CD4-positive, CD25-positive, alpha-beta regulatory T cell (primary cell): ENCODE results near the gene EPS8. TPM values are rescaled to one million over a fixed set of nuclear protein-coding genes. Genes with fewer than 3 reads are reported as not detected.

Experiments
- ATAC-seq, 2 donors: fragments of 150-1000 bp; cut with Tn5 transposase; one replicate each; pipeline ENCODE4 v1.10.0; 2021; ENCODE audit warnings: low read depth in 2 of 2, moderate number of reproducible peaks in 2 of 2, moderate library complexity in 1 of 2
- DNase-seq, 3 donors: peaks; one replicate each; pipeline versions ENCODE4 v3.0.0 to v3.0.0-alpha.2; 2012 to 2022; ENCODE audit warnings: mixed read lengths in 1 of 3
- H3K27ac ChIP-seq: one replicate; pipeline ENCODE4 v1.7.0; 2013; ENCODE audit warnings: mild to moderate bottlenecking, low read length; ENCODE audit not compliant: insufficient read depth, poor library complexity, severe bottlenecking
- H3K27me3 ChIP-seq: one replicate; pipeline ENCODE4 v1.7.0; 2013; ENCODE audit warnings: low read length; ENCODE audit not compliant: control insufficient read depth, insufficient read depth
- H3K36me3 ChIP-seq: one replicate; pipeline ENCODE4 v1.7.0; 2013; ENCODE audit warnings: mild to moderate bottlenecking, low read length, moderate library complexity; ENCODE audit not compliant: control insufficient read depth, insufficient read depth
- H3K4me1 ChIP-seq: 2 replicates; pipeline ENCODE4 v1.7.0; 2013; ENCODE audit warnings: mild to moderate bottlenecking, low read length; ENCODE audit not compliant: insufficient read depth, control insufficient read depth, poor library complexity, severe bottlenecking
- H3K4me3 ChIP-seq: one replicate; pipeline ENCODE4 v1.7.0; 2013; ENCODE audit warnings: low read depth, mild to moderate bottlenecking, low read length, moderate library complexity
- H3K9me3 ChIP-seq, 2 experiments: 1 replicate in 1 of 2; 2 replicates in 1 of 2; pipeline ENCODE4 v1.7.0; 2013; ENCODE audit warnings: low read length in 2 of 2, mild to moderate bottlenecking in 1 of 2, moderate library complexity in 1 of 2; ENCODE audit not compliant: control insufficient read depth in 2 of 2
- H3K27ac Mint-ChIP-seq, 3 donors: one replicate each; pipeline ENCODE4 v1.8.0; 2020 to 2022; ENCODE audit warnings: mild to moderate bottlenecking in 3 of 3, mixed read lengths in 3 of 3, moderate library complexity in 2 of 3
- H3K27me3 Mint-ChIP-seq: one replicate; pipeline ENCODE4 v1.8.0; 2022; ENCODE audit warnings: mild to moderate bottlenecking, mixed read lengths
- H3K36me3 Mint-ChIP-seq: one replicate; pipeline ENCODE4 v1.8.0; 2020; ENCODE audit warnings: mixed read lengths
- H3K4me1 Mint-ChIP-seq, 4 donors: one replicate each; pipeline ENCODE4 v1.8.0; 2020 to 2022; ENCODE audit warnings: mixed read lengths in 4 of 4, mild to moderate bottlenecking in 1 of 4
- H3K4me3 Mint-ChIP-seq, 4 donors: one replicate each; pipeline ENCODE4 v1.8.0; 2020 to 2022; ENCODE audit warnings: mild to moderate bottlenecking in 4 of 4, mixed read lengths in 4 of 4, moderate library complexity in 3 of 4
- H3K9me3 Mint-ChIP-seq, 7 donors: one replicate each; pipeline ENCODE4 v1.8.0; 2020 to 2022; ENCODE audit warnings: mixed read lengths in 7 of 7, mild to moderate bottlenecking in 3 of 7, moderate library complexity in 2 of 7
- polyA plus RNA-seq, 4 donors: library from polyadenylated mRNA; unstranded; fragments of 300-500 nt; fragmentation: Illumina TruSeq; gene quantifications; one replicate each; pipeline ENCODE4 v1.2.3, GENCODE V29; 2021
- total RNA-seq: library from RNA; stranded (reverse); gene quantifications from one replicate; pipeline ENCODE4 v1.2.3, GENCODE V29; 2022

The EPS8 gene
- total and polyA plus RNA-seq, 5 donors from 2014 or later, result 1.1 to 3.3 (median 1.8) TPM

- ATAC-seq (no peak), DNase-seq (no peak)
- Histone ChIP-seq H3K27me3 (no peaks in the 10 kb centered on the region), H3K27ac (no peak overlapping the region), H3K4me1 (no peaks in the 10 kb centered on the region), H3K4me3 (no peak overlapping the region), H3K9me3 (no peaks in the 10 kb centered on the region), H3K36me3 (no peaks in the 10 kb centered on the region)
- H3K9me3 Mint-ChIP-seq, result peaks cover 0 to 3% (median 0%) of the 10 kb centered on the region in 7 donors
- H3K4me1 Mint-ChIP-seq, result peaks cover 0 to 5% (median 0%) of the 10 kb centered on the region in 4 donors
- H3K4me3 Mint-ChIP-seq, result no peak overlapping the region
- no peak overlapping the region for H3K27ac Mint-ChIP-seq
- no peaks in the 10 kb centered on the region for H3K36me3 Mint-ChIP-seq
- H3K27me3 Mint-ChIP-seq, result no peaks in the 10 kb centered on the region
Measured at GRCh38 chr12:15712160-15712559, 77.0 kb downstream of the EPS8 start.

GRCh38 chr12:15710860-15711510 is 78.2 kb downstream of the EPS8 start:
- Histone ChIP-seq H3K27ac (no peak overlapping the region), H3K36me3 (no peaks in the 10 kb centered on the region), H3K4me3 (no peak overlapping the region), H3K27me3 (no peaks in the 10 kb centered on the region), H3K4me1 (no peaks in the 10 kb centered on the region), H3K9me3 (no peaks in the 10 kb centered on the region)
- H3K27me3 Mint-ChIP-seq, result no peaks in the 10 kb centered on the region
- DNase-seq (no peak), ATAC-seq (no peak)
- H3K4me3 Mint-ChIP-seq, result no peak overlapping the region
- peaks cover 0 to 5% (median 0%) of the 10 kb centered on the region in 7 donors for H3K9me3 Mint-ChIP-seq
- H3K36me3 Mint-ChIP-seq, result no peaks in the 10 kb centered on the region
- H3K4me1 Mint-ChIP-seq, result peaks cover 0 to 5% (median 0%) of the 10 kb centered on the region in 4 donors
- no peak overlapping the region for H3K27ac Mint-ChIP-seq

GRCh38 chr12:15709551-15709950 is 79.6 kb downstream of the EPS8 start:
- DNase-seq (no peak), ATAC-seq (no peak)
- Histone ChIP-seq H3K9me3 (no peaks in the 10 kb centered on the region), H3K27me3 (no peaks in the 10 kb centered on the region), H3K36me3 (no peaks in the 10 kb centered on the region), H3K4me3 (no peak overlapping the region), H3K27ac (no peak overlapping the region), H3K4me1 (no peaks in the 10 kb centered on the region)
- Mint-ChIP-seq H3K36me3 (no peaks in the 10 kb centered on the region), H3K4me3 (no peak overlapping the region), H3K4me1 (peaks cover 0 to 5% (median 0%) of the 10 kb centered on the region in 4 donors), H3K9me3 (peaks cover 0 to 5% (median 0%) of the 10 kb centered on the region in 7 donors), H3K27ac (no peak overlapping the region), H3K27me3 (no peaks in the 10 kb centered on the region)

GRCh38 chr12:15708396-15709076 is 80.7 kb downstream of the EPS8 start:
- peaks cover 0 to 5% (median 0%) of the 10 kb centered on the region in 7 donors for H3K9me3 Mint-ChIP-seq
- Histone ChIP-seq H3K4me1 (no peaks in the 10 kb centered on the region), H3K9me3 (no peaks in the 10 kb centered on the region), H3K4me3 (no peak overlapping the region), H3K27ac (no peak overlapping the region), H3K27me3 (no peaks in the 10 kb centered on the region), H3K36me3 (no peaks in the 10 kb centered on the region)
- ATAC-seq (no peak), DNase-seq (no peak)
- H3K27me3 Mint-ChIP-seq, result no peaks in the 10 kb centered on the region
- no peak overlapping the region for H3K27ac Mint-ChIP-seq
- H3K36me3 Mint-ChIP-seq, result no peaks in the 10 kb centered on the region
- H3K4me3 Mint-ChIP-seq, result no peak overlapping the region
- peaks cover 0 to 5% (median 0%) of the 10 kb centered on the region in 4 donors for H3K4me1 Mint-ChIP-seq

GRCh38 chr12:15707516-15708199 is 81.5 kb downstream of the EPS8 start:
- Mint-ChIP-seq H3K27me3 (no peaks in the 10 kb centered on the region), H3K27ac (no peak overlapping the region), H3K36me3 (no peaks in the 10 kb centered on the region), H3K4me1 (peaks cover 0 to 5% (median 0%) of the 10 kb centered on the region in 4 donors), H3K4me3 (no peak overlapping the region), H3K9me3 (peaks cover 0 to 5% (median 0%) of the 10 kb centered on the region in 7 donors)
- Histone ChIP-seq H3K36me3 (no peaks in the 10 kb centered on the region), H3K4me1 (no peaks in the 10 kb centered on the region), H3K27ac (no peak overlapping the region), H3K27me3 (no peaks in the 10 kb centered on the region), H3K4me3 (no peak overlapping the region), H3K9me3 (no peaks in the 10 kb centered on the region)
- DNase-seq (no peak), ATAC-seq (no peak)

GRCh38 chr12:15706010-15706676 is 83.0 kb downstream of the EPS8 start:
- no peaks in the 10 kb centered on the region for H3K27me3 ChIP-seq
- H3K4me1 ChIP-seq, result no peaks in the 10 kb centered on the region
- no peaks in the 10 kb centered on the region for H3K27me3 Mint-ChIP-seq
- no peaks in the 10 kb centered on the region for H3K9me3 ChIP-seq
- peaks cover 0 to 5% (median 0%) of the 10 kb centered on the region in 7 donors for H3K9me3 Mint-ChIP-seq
- no peak overlapping the region for H3K27ac Mint-ChIP-seq
- DNase-seq (no peak), ATAC-seq (no peak)
- no peak overlapping the region for H3K27ac ChIP-seq
- H3K4me3 ChIP-seq, result no peak overlapping the region
- no peak overlapping the region for H3K4me3 Mint-ChIP-seq
- no peaks in the 10 kb centered on the region for H3K36me3 Mint-ChIP-seq
- H3K36me3 ChIP-seq, result no peaks in the 10 kb centered on the region
- peaks cover 0 to 6% (median 3%) of the 10 kb centered on the region in 4 donors for H3K4me1 Mint-ChIP-seq

GRCh38 chr12:15705606-15706005 is 83.6 kb downstream of the EPS8 start:
- Histone ChIP-seq H3K4me1 (no peaks in the 10 kb centered on the region), H3K27me3 (no peaks in the 10 kb centered on the region), H3K36me3 (no peaks in the 10 kb centered on the region), H3K9me3 (no peaks in the 10 kb centered on the region), H3K4me3 (no peak overlapping the region), H3K27ac (no peak overlapping the region)
- Mint-ChIP-seq H3K4me3 (no peak overlapping the region), H3K9me3 (peaks cover 0 to 5% (median 0%) of the 10 kb centered on the region in 7 donors), H3K27ac (no peak overlapping the region), H3K36me3 (no peaks in the 10 kb centered on the region), H3K27me3 (no peaks in the 10 kb centered on the region), H3K4me1 (peaks cover 0 to 8% (median 4%) of the 10 kb centered on the region in 4 donors)
- ATAC-seq (no peak), DNase-seq (no peak)
